Uterus (tissue), 2 donors: ENCODE results near the gene NCAM1.

Experiments
- CTCF ChIP-seq, 4 experiments: fragments of 200-600 bp in 2 of 4; fragments of 450-650 bp in 2 of 4; sonication (generic) in 2 of 4; IDR thresholded peaks; one replicate each; pipeline ENCODE4 v1.5.1; 2016 to 2019; ENCODE audit warnings: antibody characterized with exemption in 4 of 4, mild to moderate bottlenecking in 2 of 4, moderate library complexity in 1 of 4
- POLR2A ChIP-seq, 2 donors: fragments of 450-650 bp; IDR thresholded peaks; one replicate each; pipeline ENCODE4 v1.6.1; 2016; ENCODE audit warnings: antibody characterized with exemption in 2 of 2, mild to moderate bottlenecking in 1 of 2, moderate library complexity in 1 of 2

- TF ChIP-seq CTCF (IDR thresholded peaks at IDR 0.05) (no peak), POLR2A (IDR thresholded peaks at IDR 0.05) (no peak)
These were observed 211.2 kb downstream of the NCAM1 start for GRCh38 chr11:113172382-113172951.
